Adipocyte (in vitro differentiated cells): ENCODE measurements around the gene SLC10A7.

Source experiments
- DNase-seq: peaks from one replicate; pipeline ENCODE4 v3.0.0-alpha.2; 2015; ENCODE audit warnings: low read depth
- H3K27me3 ChIP-seq: replicated peaks from 2 replicates; pipeline ENCODE4 v1.7.0; 2013; ENCODE audit warnings: mild to moderate bottlenecking, low read length, moderate library complexity; ENCODE audit not compliant: control insufficient read depth, insufficient read depth
- H3K36me3 ChIP-seq: 2 replicates; pipeline ENCODE4 v1.7.0; 2013; ENCODE audit warnings: low read length, mild to moderate bottlenecking, moderate library complexity; ENCODE audit not compliant: control insufficient read depth, insufficient read depth, severe bottlenecking
- H3K4me1 ChIP-seq: 2 replicates; pipeline ENCODE4 v1.7.0; 2013; ENCODE audit warnings: mild to moderate bottlenecking, low read length, moderate library complexity; ENCODE audit not compliant: control insufficient read depth, insufficient read depth
- H3K4me3 ChIP-seq: 2 replicates; pipeline ENCODE4 v1.7.0; 2013; ENCODE audit warnings: mild to moderate bottlenecking, low read length, moderate library complexity
- H3K9ac ChIP-seq: 2 replicates; pipeline ENCODE4 v1.7.0; 2013; ENCODE audit warnings: mild to moderate bottlenecking, low read length, moderate library complexity
- H3K9me3 ChIP-seq: 2 replicates; pipeline ENCODE4 v1.7.0; 2013; ENCODE audit warnings: mild to moderate bottlenecking, low read length, moderate library complexity; ENCODE audit not compliant: control insufficient read depth

Gene SLC10A7

GRCh38 chr4:146275370-146275769 is 246.4 kb downstream of the SLC10A7 start:
- no peaks in the 10 kb centered on the region for H3K9me3 ChIP-seq
- no peaks in the 10 kb centered on the region for H3K36me3 ChIP-seq
- DNase-seq: no peak
- peaks cover 4% of the 10 kb centered on the region for H3K4me1 ChIP-seq
- no peak overlapping the region for H3K9ac ChIP-seq
- H3K27me3 ChIP-seq: no peaks in the 10 kb centered on the region
- no peak overlapping the region for H3K4me3 ChIP-seq

GRCh38 chr4:146274774-146275173 is 247.0 kb downstream of the SLC10A7 start:
- DNase-seq: no peak
- no peak overlapping the region for H3K4me3 ChIP-seq
- peaks cover 4% of the 10 kb centered on the region for H3K4me1 ChIP-seq
- no peak overlapping the region for H3K9ac ChIP-seq
- H3K27me3 ChIP-seq: no peaks in the 10 kb centered on the region
- H3K36me3 ChIP-seq: no peaks in the 10 kb centered on the region
- no peaks in the 10 kb centered on the region for H3K9me3 ChIP-seq

DNA sequence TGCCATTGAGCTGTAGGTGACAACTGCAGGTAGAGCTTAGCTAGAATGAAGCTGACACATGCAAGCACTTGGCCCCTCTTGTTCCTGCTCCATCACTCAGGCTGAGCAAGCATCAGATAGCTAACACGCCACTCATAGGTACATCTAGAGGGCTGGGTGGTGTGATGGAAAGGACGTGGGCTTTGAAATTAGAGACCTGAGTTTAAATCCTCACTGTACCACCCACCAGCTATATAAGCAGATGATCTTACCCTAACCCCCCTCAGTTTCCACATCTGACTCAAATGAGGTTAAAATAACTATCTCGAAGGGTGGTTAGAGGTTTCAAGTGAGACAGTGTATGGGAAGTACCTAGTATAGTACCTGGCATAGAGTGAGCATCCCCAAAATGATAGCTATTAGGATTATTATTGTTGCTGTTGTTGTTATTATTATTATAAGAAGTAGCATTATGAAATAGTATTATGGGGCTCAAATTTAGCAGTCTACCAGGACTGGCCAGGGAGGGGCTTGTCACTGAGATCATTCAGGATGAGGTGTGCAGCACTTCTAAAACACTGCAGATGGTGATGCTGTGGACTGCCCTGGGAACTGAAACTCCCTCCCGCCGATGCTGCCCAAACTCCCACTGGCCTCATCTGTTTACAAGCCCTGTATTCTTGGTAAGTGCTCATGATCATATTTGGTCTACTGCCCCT is 248.4 kb downstream of the SLC10A7 start:
- H3K9ac ChIP-seq: no peak overlapping the region
- no peaks in the 10 kb centered on the region for H3K36me3 ChIP-seq
- no peak overlapping the region for H3K4me3 ChIP-seq
- no peak for DNase-seq
- H3K4me1 ChIP-seq: peaks cover 3% of the 10 kb centered on the region
- H3K27me3 ChIP-seq: no peaks in the 10 kb centered on the region
- no peaks in the 10 kb centered on the region for H3K9me3 ChIP-seq

- no peaks in the 10 kb centered on the region for H3K9me3 ChIP-seq
- no peak overlapping the region for H3K9ac ChIP-seq
- peaks cover 19% of the 10 kb centered on the region for H3K4me1 ChIP-seq
- H3K36me3 ChIP-seq: no peaks in the 10 kb centered on the region
- no peak overlapping the region for H3K4me3 ChIP-seq
- no peaks in the 10 kb centered on the region for H3K27me3 ChIP-seq
- DNase-seq: no peak
Measured at GRCh38 chr4:146271466-146271865, 250.3 kb downstream of the SLC10A7 start.

GRCh38 chr4:146269228-146269653 is 252.5 kb downstream of the SLC10A7 start:
- H3K36me3 ChIP-seq: no peaks in the 10 kb centered on the region
- H3K27me3 ChIP-seq: no peaks in the 10 kb centered on the region
- H3K4me3 ChIP-seq: no peak overlapping the region
- peaks cover 19% of the 10 kb centered on the region for H3K4me1 ChIP-seq
- H3K9me3 ChIP-seq: no peaks in the 10 kb centered on the region
- no peak overlapping the region for H3K9ac ChIP-seq
- DNase-seq: no peak

- Histone ChIP-seq H3K4me1 (peaks cover 19% of the 10 kb centered on the region), H3K9me3 (no peaks in the 10 kb centered on the region), H3K36me3 (no peaks in the 10 kb centered on the region), H3K9ac (peak overlapping the region; percentile 28), H3K4me3 (peak overlapping the region; percentile 12), H3K27me3 (no peaks in the 10 kb centered on the region)
- no peak for DNase-seq
Measured at GRCh38 chr4:146267826-146268225, 253.9 kb downstream of the SLC10A7 start.

GRCh38 chr4:146265950-146266490 is 255.7 kb downstream of the SLC10A7 start:
- H3K4me1 ChIP-seq: peaks cover 19% of the 10 kb centered on the region
- no peak for DNase-seq
- H3K4me3 ChIP-seq: no peak overlapping the region
- H3K27me3 ChIP-seq: no peaks in the 10 kb centered on the region
- H3K9me3 ChIP-seq: no peaks in the 10 kb centered on the region
- no peaks in the 10 kb centered on the region for H3K36me3 ChIP-seq
- H3K9ac ChIP-seq: no peak overlapping the region

DNA sequence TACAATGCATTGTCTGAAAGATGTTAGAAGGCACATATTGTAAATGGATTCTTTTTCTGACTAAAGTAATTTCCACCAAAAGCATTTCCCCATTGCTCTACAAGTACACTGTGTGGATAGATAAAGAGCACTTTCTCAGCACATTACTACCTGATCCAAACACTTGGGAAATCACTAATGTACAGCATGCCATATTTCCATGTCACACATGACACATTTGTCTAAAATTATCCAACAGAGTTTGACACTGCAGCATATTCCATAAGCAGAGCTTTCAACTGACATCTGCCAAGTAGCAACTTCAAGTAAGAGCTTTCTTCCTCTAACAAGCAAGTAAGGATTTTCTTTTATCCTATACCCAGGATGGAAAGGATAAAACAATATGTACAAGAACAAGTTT is 257.9 kb downstream of the SLC10A7 start:
- Histone ChIP-seq H3K9ac (no peak overlapping the region), H3K4me3 (no peak overlapping the region), H3K27me3 (no peaks in the 10 kb centered on the region), H3K4me1 (peaks cover 19% of the 10 kb centered on the region), H3K36me3 (no peaks in the 10 kb centered on the region), H3K9me3 (no peaks in the 10 kb centered on the region)
- DNase-seq: no peak

DNA sequence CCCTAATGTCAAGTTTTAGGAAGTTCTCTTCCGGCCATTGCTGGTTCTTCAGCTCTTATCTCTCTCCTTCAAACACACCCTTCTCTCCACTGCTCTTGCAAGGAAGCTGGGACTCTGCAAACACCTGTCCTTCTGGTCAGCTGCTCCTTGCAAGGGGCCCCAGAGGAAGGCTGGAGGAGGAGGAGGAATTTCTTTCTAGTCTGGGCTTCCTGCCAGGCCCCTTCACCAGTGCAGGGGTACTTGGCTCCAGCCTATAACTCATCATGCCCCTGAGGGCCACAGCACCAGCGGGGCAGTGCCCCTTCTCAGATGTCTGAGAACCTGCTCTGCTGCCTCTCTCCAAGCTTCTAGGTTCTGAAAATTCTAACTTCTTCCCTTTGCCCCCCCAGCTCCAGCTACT is 260.7 kb downstream of the SLC10A7 start:
- H3K9me3 ChIP-seq: no peaks in the 10 kb centered on the region
- peaks cover 3% of the 10 kb centered on the region for H3K4me1 ChIP-seq
- no peaks in the 10 kb centered on the region for H3K27me3 ChIP-seq
- H3K4me3 ChIP-seq: no peak overlapping the region
- H3K36me3 ChIP-seq: peaks cover 5% of the 10 kb centered on the region
- no peak overlapping the region for H3K9ac ChIP-seq
- no peak for DNase-seq

DNA sequence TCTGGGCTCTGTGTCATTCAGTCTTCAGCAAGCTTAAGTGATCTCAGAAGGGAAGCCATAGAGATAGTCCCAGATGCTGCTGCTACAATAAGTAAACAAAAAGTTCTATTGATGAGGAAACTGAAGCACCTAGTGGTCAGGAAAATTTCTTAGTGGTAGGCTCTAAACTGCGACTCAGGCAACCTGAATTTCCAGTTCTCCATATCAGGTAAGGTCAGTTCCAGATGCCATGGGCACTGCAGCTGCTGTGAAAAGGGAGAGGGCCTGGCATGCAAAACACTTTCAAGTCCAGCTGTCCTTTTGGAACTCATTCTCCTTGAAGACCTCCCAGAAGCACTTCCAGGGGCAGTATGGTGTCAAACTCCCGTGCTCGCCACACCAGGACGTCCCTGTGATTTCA is 261.2 kb downstream of the SLC10A7 start:
- DNase-seq: no peak
- Histone ChIP-seq H3K9me3 (no peaks in the 10 kb centered on the region), H3K27me3 (no peaks in the 10 kb centered on the region), H3K9ac (no peak overlapping the region), H3K4me1 (peaks cover 8% of the 10 kb centered on the region), H3K4me3 (no peak overlapping the region), H3K36me3 (peaks cover 5% of the 10 kb centered on the region)

DNA sequence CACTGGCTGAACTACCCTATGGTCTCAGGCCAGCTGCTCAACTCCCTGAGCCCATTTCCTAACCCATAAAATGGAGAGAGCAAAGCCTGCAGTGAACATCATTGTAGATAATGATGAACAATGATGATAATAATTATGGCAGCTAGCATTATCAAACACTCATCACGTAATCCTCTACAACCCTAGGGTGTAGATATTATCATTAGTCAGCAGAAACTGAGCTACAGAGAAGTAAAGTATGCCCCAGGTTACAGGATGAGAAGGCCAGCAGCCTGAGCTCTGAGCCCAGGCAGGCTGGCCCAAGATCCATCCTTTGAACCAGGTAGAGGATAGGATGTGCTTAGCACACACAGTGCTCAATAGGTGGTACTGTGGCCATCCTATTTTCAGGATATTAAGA is 264.2 kb downstream of the SLC10A7 start:
- Histone ChIP-seq H3K4me1 (peaks cover 13% of the 10 kb centered on the region), H3K27me3 (no peaks in the 10 kb centered on the region), H3K9me3 (no peaks in the 10 kb centered on the region), H3K36me3 (peaks cover 5% of the 10 kb centered on the region), H3K9ac (no peak overlapping the region), H3K4me3 (no peak overlapping the region)
- DNase-seq: no peak

GRCh38 chr4:146256328-146256727 is 265.4 kb downstream of the SLC10A7 start:
- no peak for DNase-seq
- Histone ChIP-seq H3K27me3 (no peaks in the 10 kb centered on the region), H3K9ac (no peak overlapping the region), H3K4me1 (peaks cover 13% of the 10 kb centered on the region), H3K36me3 (peaks cover 5% of the 10 kb centered on the region), H3K9me3 (no peaks in the 10 kb centered on the region), H3K4me3 (no peak overlapping the region)
